Choroid plexus epithelial cell (primary cell): ENCODE results near the gene PROCR.

Experiments used
- DNase-seq: peaks from one replicate; pipeline ENCODE4 v3.0.0-alpha.2; 2010; ENCODE audit warnings: low read depth
- H3K4me3 ChIP-seq: 2 replicates; pipeline ENCODE4 v1.5.1; 2011; ENCODE audit warnings: low read depth, mild to moderate bottlenecking, control low read depth, low read length, moderate library complexity
- CTCF ChIP-seq: conservative IDR thresholded peaks from 2 replicates; pipeline ENCODE4 v1.5.1; 2011; ENCODE audit warnings: low read depth, mild to moderate bottlenecking, control low read depth, inconsistent platforms, low read length, moderate library complexity

Gene PROCR

DNA sequence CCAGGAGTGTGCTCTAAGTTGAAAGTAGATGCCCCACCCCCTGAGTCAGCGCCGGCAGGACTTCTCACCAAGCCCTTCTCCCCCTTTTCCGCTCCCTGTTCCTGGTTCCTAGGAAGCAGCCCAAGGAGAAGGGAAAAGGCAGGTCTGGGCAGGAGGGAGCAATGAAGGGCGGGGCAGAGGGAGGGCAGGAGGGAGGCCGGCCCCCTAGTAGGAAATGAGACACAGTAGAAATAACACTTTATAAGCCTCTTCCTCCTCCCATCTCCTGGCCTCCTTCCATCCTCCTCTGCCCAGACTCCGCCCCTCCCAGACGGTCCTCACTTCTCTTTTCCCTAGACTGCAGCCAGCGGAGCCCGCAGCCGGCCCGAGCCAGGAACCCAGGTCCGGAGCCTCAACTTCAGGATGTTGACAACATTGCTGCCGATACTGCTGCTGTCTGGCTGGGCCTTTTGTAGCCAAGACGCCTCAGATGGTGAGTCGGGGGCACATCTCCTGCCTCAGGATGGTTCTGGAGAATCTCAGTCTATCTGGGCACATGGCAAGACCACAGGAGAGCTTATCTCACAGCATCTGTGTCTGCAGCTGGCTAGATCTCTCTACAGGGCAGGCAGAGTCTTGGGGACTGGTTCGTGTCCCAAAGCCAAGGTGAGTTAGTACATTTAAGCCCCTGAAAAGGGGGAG lies at the start of gene PROCR:
Gene PROCR (plus strand): TSS at position 320 of the 681 bp plus-strand sequence. CDS start 83 bp downstream, at position 403.
- H3K4me3 ChIP-seq: peak within 1 kb of the TSS; percentile 56
- TF ChIP-seq CTCF: no peak
- DNase-seq: peak; percentile 83

GRCh38 chr20:35122756-35123405 lies 49.0 kb upstream of the PROCR start:
- H3K4me3 ChIP-seq: no peak overlapping the region
- TF ChIP-seq CTCF: no peak
- DNase-seq: no peak

DNA sequence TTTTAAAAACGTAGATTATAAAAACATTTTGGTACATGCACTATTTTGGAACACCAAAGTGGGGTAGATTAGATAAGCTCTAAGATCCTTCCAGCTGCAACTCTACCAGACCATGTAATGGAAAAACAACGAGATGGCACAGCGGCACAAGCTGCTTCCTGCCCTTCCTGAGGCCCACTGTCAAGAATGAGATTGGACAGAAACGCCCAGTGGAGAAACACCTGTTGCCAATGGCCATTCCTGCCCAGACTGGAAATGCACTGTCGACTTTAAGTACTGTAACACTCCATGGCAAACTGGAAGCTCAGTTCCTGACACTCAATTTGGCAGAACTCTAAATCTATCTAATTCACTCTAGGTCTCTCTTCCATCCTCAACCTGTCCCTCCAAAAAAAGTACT lies 46.1 kb upstream of the PROCR start:
- DNase-seq: no peak
- TF ChIP-seq CTCF: no peak
- no peak overlapping the region for H3K4me3 ChIP-seq

GRCh38 chr20:35129647-35130069 lies 42.2 kb upstream of the PROCR start:
- peak; percentile 63 for DNase-seq
- no peak overlapping the region for H3K4me3 ChIP-seq
- no peak for TF ChIP-seq CTCF

DNA sequence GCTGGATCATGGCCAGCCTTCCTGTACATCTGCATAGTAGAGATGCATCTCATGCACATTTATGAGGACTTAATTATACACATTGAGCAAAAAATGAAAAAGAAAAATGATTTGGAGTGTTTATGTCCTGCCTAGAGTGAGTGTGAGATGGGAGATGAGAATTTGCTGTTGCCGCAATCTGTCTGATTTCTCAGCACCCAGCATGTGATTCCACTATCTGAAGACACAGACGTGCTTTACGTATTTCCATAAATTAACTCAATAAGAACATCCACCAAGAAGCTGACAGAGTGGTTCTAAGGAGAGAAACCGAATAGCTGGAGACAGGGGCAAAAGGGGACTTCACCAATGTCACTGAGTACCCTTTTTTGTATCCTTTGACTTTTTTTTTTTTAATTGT lies 39.9 kb upstream of the PROCR start:
- no peak for TF ChIP-seq CTCF
- no peak for DNase-seq
- no peak overlapping the region for H3K4me3 ChIP-seq

DNA sequence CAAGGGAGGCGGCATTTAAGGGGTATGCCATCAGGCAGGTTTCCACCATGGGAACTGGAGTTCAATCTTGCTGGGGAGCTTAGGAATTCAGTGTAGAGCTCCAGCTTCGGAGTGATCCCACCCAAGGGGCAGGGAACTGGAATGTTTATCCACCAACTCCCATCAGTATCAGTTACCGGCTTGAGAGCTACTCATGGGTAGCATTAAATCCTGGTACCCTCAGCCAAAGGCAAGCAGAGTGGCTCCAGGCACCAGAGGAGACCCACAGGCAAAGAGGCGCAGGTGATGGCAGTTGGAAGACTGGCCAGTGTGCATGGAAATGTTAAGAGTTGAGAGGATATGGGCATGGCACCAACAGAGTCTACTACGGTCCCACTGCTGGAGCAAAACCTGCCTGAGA lies 38.8 kb upstream of the PROCR start:
- no peak for DNase-seq
- TF ChIP-seq CTCF: no peak

DNA sequence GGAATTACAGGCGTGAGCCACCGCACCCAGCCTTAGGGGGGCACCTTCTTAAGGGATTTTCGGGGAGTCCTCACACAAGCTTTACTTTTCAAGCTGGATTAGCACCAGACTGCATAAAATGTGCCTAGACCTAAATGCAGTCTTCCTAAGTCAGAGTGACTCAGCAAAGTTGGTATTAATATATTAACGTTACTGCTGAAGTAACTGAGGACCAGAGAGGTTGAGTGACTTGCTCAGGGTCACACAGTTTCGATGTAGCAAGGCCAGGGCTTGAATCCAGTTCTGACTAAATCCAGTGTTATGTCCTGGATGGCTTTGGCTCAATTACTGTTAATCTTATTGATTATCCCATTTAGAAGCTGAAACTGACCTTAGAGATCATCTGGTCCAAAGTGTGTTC lies 38.1 kb upstream of the PROCR start:
- H3K4me3 ChIP-seq: no peak overlapping the region
- TF ChIP-seq CTCF: no peak
- DNase-seq: no peak

More for the DNA sequence above, 38.8 kb upstream of the PROCR start:
- H3K4me3 ChIP-seq: no peak overlapping the region
